H1 (cell line): ENCODE data around the gene ATG2B. TPM values are rescaled to one million over a fixed set of nuclear protein-coding genes. Genes with fewer than 3 reads are reported as not detected.

ENCODE experiments used
- CTCF ChIA-PET: fragments of 300-600 bp; sonication (Branson Sonifier 250); formaldehyde crosslinking; loops from one replicate; lab custom pipeline; 2021; ENCODE audit not compliant: partially characterized antibody; lab: Charles Lee
- POLR2A ChIA-PET: fragments of 300-600 bp; sonication (Branson Sonifier 250); formaldehyde crosslinking; loops from one replicate; lab custom pipeline; 2021; ENCODE audit warnings: inconsistent platforms; ENCODE audit not compliant: partially characterized antibody; lab: Charles Lee
- DNase-seq, 2 experiments: peaks; one replicate each; pipeline versions ENCODE4 v3.0.0 to v3.0.0-alpha.2; 2010 to 2022; ENCODE audit warnings: low spot score in 2 of 2, low read depth in 1 of 2, mixed read lengths in 1 of 2
- FAIRE-seq: peaks from 2 replicates; lab custom pipeline; 2011; peaks lifted over from hg19 to GRCh38; lab: Jason Lieb, UNC
- H2AFZ ChIP-seq: 2 replicates; pipeline ENCODE4 v1.8.1; 2012; ENCODE audit warnings: low read length, inconsistent platforms
- H2AK5ac ChIP-seq: 2 replicates; pipeline ENCODE4 v1.6.1; 2013; ENCODE audit warnings: low read depth, low read length
- H2BK120ac ChIP-seq: replicated peaks from 2 replicates; pipeline ENCODE3; 2013; ENCODE audit warnings: low read depth, low read length, inconsistent platforms
- H2BK12ac ChIP-seq: 2 replicates; pipeline ENCODE4 v1.6.1; 2013; ENCODE audit warnings: low read depth, low read length
- H2BK15ac ChIP-seq: 2 replicates; pipeline ENCODE4 v1.6.1; 2013; ENCODE audit warnings: low read length
- H2BK20ac ChIP-seq: 2 replicates; pipeline ENCODE4 v1.6.1; 2013; ENCODE audit warnings: low read length
- H2BK5ac ChIP-seq: 2 replicates; pipeline ENCODE4 v1.6.1; 2013; ENCODE audit warnings: low read depth, low read length
- H3K14ac ChIP-seq: 2 replicates; pipeline ENCODE4 v1.6.1; 2013; ENCODE audit warnings: inconsistent platforms; ENCODE audit not compliant: insufficient read length
- H3K18ac ChIP-seq: 2 replicates; pipeline ENCODE4 v1.6.1; 2013; ENCODE audit warnings: low read length; ENCODE audit errors: extremely low read depth
- H3K23ac ChIP-seq: 2 replicates; pipeline ENCODE4 v1.6.1; 2013; ENCODE audit warnings: inconsistent platforms; ENCODE audit not compliant: insufficient read length
- H3K23me2 ChIP-seq: 2 replicates; pipeline ENCODE4 v1.6.1; 2013; ENCODE audit warnings: low read depth, low read length
- H3K27ac ChIP-seq: 2 replicates; pipeline ENCODE4 v1.6.1; 2011; ENCODE audit warnings: low read depth, low read length, inconsistent platforms
- H3K27me3 ChIP-seq, 4 experiments: replicated peaks in 1 of 4; 1 replicate in 1 of 4; 2 replicates in 3 of 4; pipeline versions ENCODE4 v1.6.1 to v1.8.1; 2011 to 2013; ENCODE audit warnings: low read length in 3 of 4, mild to moderate bottlenecking in 3 of 4, inconsistent platforms in 2 of 4, mixed read lengths in 2 of 4, moderate library complexity in 1 of 4; ENCODE audit not compliant: control insufficient read depth in 3 of 4, insufficient read depth in 3 of 4; ENCODE audit errors: extremely low read depth in 1 of 4
- H3K36me3 ChIP-seq, 4 experiments: 2 replicates each; pipeline versions ENCODE4 v1.6.1 to v1.8.1; 2011 to 2013; ENCODE audit warnings: mild to moderate bottlenecking in 4 of 4, low read length in 3 of 4, moderate library complexity in 2 of 4, control low read depth in 1 of 4, inconsistent platforms in 1 of 4; ENCODE audit not compliant: insufficient read depth in 4 of 4, control insufficient read depth in 2 of 4
- H3K4ac ChIP-seq: replicated peaks from 2 replicates; pipeline ENCODE3; 2013; ENCODE audit warnings: low read length, low read depth, mixed read lengths, inconsistent platforms; ENCODE audit not compliant: insufficient read length
- H3K4me1 ChIP-seq, 4 experiments: replicated peaks in 1 of 4; 1 replicate in 1 of 4; 2 replicates in 3 of 4; pipeline versions ENCODE4 v1.6.1 to v1.8.1; 2011 to 2013; ENCODE audit warnings: low read length in 3 of 4, inconsistent platforms in 2 of 4, mixed read lengths in 1 of 4; ENCODE audit not compliant: insufficient read depth in 4 of 4, control insufficient read depth in 3 of 4
- H3K4me2 ChIP-seq, 2 experiments: 2 replicates each; pipeline versions ENCODE4 v1.6.1 to v1.8.1; 2011 to 2013; ENCODE audit warnings: low read depth in 2 of 2, low read length in 2 of 2, control low read depth in 1 of 2, inconsistent platforms in 1 of 2, mild to moderate bottlenecking in 1 of 2; ENCODE audit not compliant: insufficient read depth in 1 of 2
- H3K4me3 ChIP-seq, 4 experiments: fragments of 200-600, 300-600 bp in 1 of 4; sonication (generic), shearing (Covaris generic), sonication (Bioruptor Twin) in 1 of 4; 2 replicates each; pipeline versions ENCODE4 v1.5.1 to v1.8.1; 2011 to 2016; ENCODE audit warnings: low read length in 4 of 4, low read depth in 3 of 4, control low read depth in 2 of 4, inconsistent platforms in 2 of 4, mild to moderate bottlenecking in 2 of 4, mixed read lengths in 1 of 4, moderate library complexity in 1 of 4; ENCODE audit not compliant: insufficient read depth in 2 of 4; ENCODE audit errors: extremely low read depth in 1 of 4
- H3K56ac ChIP-seq: replicated peaks from 2 replicates; pipeline ENCODE3; 2013; ENCODE audit warnings: low read depth, mild to moderate bottlenecking, mixed read lengths, low read length, inconsistent platforms; ENCODE audit not compliant: insufficient read length
- H3K79me1 ChIP-seq: 2 replicates; pipeline ENCODE4 v1.6.1; 2013; ENCODE audit warnings: low read depth, low read length, control low read depth
- H3K79me2 ChIP-seq, 2 experiments: 2 replicates each; pipeline versions ENCODE4 v1.6.1 to v1.8.1; 2012 to 2013; ENCODE audit warnings: low read length in 2 of 2, mild to moderate bottlenecking in 2 of 2, inconsistent platforms in 1 of 2; ENCODE audit not compliant: insufficient read depth in 2 of 2, control insufficient read depth in 1 of 2
- H3K9ac ChIP-seq, 4 experiments: replicated peaks in 1 of 4; 1 replicate in 1 of 4; 2 replicates in 3 of 4; pipeline versions ENCODE4 v1.6.1 to v1.8.1; 2011 to 2013; ENCODE audit warnings: low read depth in 3 of 4, low read length in 3 of 4, control low read depth in 2 of 4, mild to moderate bottlenecking in 2 of 4, moderate library complexity in 2 of 4, inconsistent platforms in 1 of 4; ENCODE audit errors: extremely low read depth in 1 of 4
- H3K9me3 ChIP-seq, 2 experiments: 2 replicates each; pipeline versions ENCODE4 v1.6.1 to v1.8.1; 2012 to 2013; ENCODE audit warnings: mild to moderate bottlenecking in 2 of 2, moderate library complexity in 2 of 2, control low read depth in 1 of 2, inconsistent platforms in 1 of 2, low read depth in 1 of 2, low read length in 1 of 2, mixed read lengths in 1 of 2; ENCODE audit not compliant: insufficient read depth in 2 of 2
- H4K20me1 ChIP-seq, 2 experiments: replicated peaks in 1 of 2; 2 replicates each; pipeline versions ENCODE3 to v1.8.1; 2011 to 2013; ENCODE audit warnings: inconsistent platforms in 2 of 2, low read length in 2 of 2, mild to moderate bottlenecking in 1 of 2; ENCODE audit not compliant: insufficient read depth in 2 of 2, control insufficient read depth in 1 of 2
- H4K5ac ChIP-seq: 2 replicates; pipeline ENCODE4 v1.6.1; 2013; ENCODE audit warnings: low read length, low read depth, mixed read lengths, inconsistent platforms; ENCODE audit not compliant: insufficient read length
- H4K8ac ChIP-seq: 2 replicates; pipeline ENCODE4 v1.8.0; 2013; ENCODE audit warnings: mild to moderate bottlenecking, moderate library complexity, low read length, inconsistent platforms; ENCODE audit not compliant: insufficient read depth; ENCODE audit errors: extremely low read depth
- H4K91ac ChIP-seq: replicated peaks from 2 replicates; pipeline ENCODE3; 2013; ENCODE audit warnings: low read length, mixed read lengths, inconsistent platforms; ENCODE audit not compliant: insufficient read length
- ASH2L ChIP-seq: fragments of 200-600, 300-600 bp; sonication (generic); IDR thresholded peaks from one replicate; pipeline ENCODE4 v1.7.1; 2017; ENCODE audit warnings: low read length
- BRCA1 ChIP-seq: IDR thresholded peaks from 2 replicates; pipeline ENCODE4 v1.6.1; 2012; ENCODE audit warnings: low read depth, low read length, improper control_type of control experiment
- CBX5 ChIP-seq: fragments of 300-800, 300-1000 bp; sonication (generic); IDR thresholded peaks from 2 replicates; pipeline ENCODE4 v1.7.1; 2016; ENCODE audit warnings: antibody characterized with exemption, low read length, low read depth
- JUN ChIP-seq: IDR thresholded peaks from 2 replicates; pipeline ENCODE4 v1.6.1; 2011; ENCODE audit warnings: low read depth, mild to moderate bottlenecking, improper control_type of control experiment, low read length
- JUND ChIP-seq: IDR thresholded peaks from 2 replicates; pipeline ENCODE4 v1.6.1; 2011; ENCODE audit warnings: mild to moderate bottlenecking, improper control_type of control experiment, low read length
- MAFK ChIP-seq: IDR thresholded peaks from 2 replicates; pipeline ENCODE4 v1.6.1; 2012; ENCODE audit warnings: low read depth, mild to moderate bottlenecking, improper control_type of control experiment, low read length
- POLR2A ChIP-seq, 2 experiments: IDR thresholded peaks; 1 replicate in 1 of 2; 2 replicates in 1 of 2; pipeline ENCODE4 v1.6.1; 2011; ENCODE audit warnings: low read depth in 2 of 2, low read length in 2 of 2, mild to moderate bottlenecking in 2 of 2; ENCODE audit errors: control extremely low read depth in 1 of 2
- RNF2 ChIP-seq: fragments of 200-900, 300-1000 bp; sonication (generic); IDR thresholded peaks from 2 replicates; pipeline ENCODE4 v1.7.1; 2016; ENCODE audit warnings: borderline replicate concordance, low read depth, mild to moderate bottlenecking, antibody characterized with exemption, low read length; ENCODE audit not compliant: poor library complexity, severe bottlenecking; ENCODE audit errors: missing control alignments
- SAP30 ChIP-seq: fragments of 300-600 bp; sonication (generic); IDR thresholded peaks from 2 replicates; pipeline ENCODE4 v1.7.1; 2012; ENCODE audit warnings: low read length, moderate library complexity, mild to moderate bottlenecking, inconsistent platforms; ENCODE audit not compliant: insufficient read depth, insufficient replicate concordance
- SP4 ChIP-seq: IDR thresholded peaks from 2 replicates; pipeline ENCODE4 v1.6.1; 2012; ENCODE audit warnings: low read length, inconsistent platforms
- ZNF274 ChIP-seq: IDR thresholded peaks from 2 replicates; pipeline ENCODE4 v1.7.0; 2012; ENCODE audit warnings: low read length, borderline replicate concordance; ENCODE audit errors: extremely low read depth
- WGBS, 2 experiments: shearing (Covaris generic) in 1 of 2; methylation state at CpG; one replicate each; pipeline versions ENCODE4 v1.1.6 to v1.1.7; 2013 to 2015; ENCODE audit warnings: low lambda C conversion rate in 2 of 2, mixed read lengths in 2 of 2, inconsistent platforms in 1 of 2, low coverage in 1 of 2, missing lambda C conversion rate in 1 of 2; ENCODE audit not compliant: insufficient replicate concordance in 2 of 2, insufficient coverage in 1 of 2, insufficient read length in 1 of 2; ENCODE audit errors: extremely low coverage in 1 of 2, missing lambda C conversion rate in 1 of 2; 5-methylcytosine and 5-hydroxymethylcytosine counted together
- polyA plus RNA-seq, 7 experiments: library from polyadenylated mRNA; depleted of rRNA in 3 of 7; stranded (reverse) in 5 of 7; unstranded in 2 of 7; fragments of >200 nt in 5 of 7; fragments of 200-250 nt in 2 of 7; gene quantifications; 1 replicate in 5 of 7; 2 replicates in 1 of 7; 4 replicates in 1 of 7; pipeline versions ENCODE4 v1.2.1 to v1.2.3, GENCODE V29; 2011 to 2013; ENCODE audit warnings: missing spikeins in 2 of 7, mixed read lengths in 2 of 7
- total RNA-seq: library from RNA; stranded (reverse); fragmentation: NEBNext Ultra II Directional; extraction: Animal tissue kit (Norgen Biotek cat#: 25700); gene quantifications from 2 replicates; pipeline ENCODE4 v1.2.1, GENCODE V29; 2021

The ATG2B gene
- total and polyA plus RNA-seq, 2 of the 8 experiments (the other 6 are each of a cell fraction or from before 2014, with no cell fraction given) = 4.6 to 14.4 TPM

- H3K4me3 ChIP-seq = peak overlapping the region; percentile 73 to 84 (median 84)
- peak overlapping the region; percentile 64 to 82 (median 72) for H3K9ac ChIP-seq
- no peak overlapping the region for H2BK12ac ChIP-seq
- no peak overlapping the region for H2BK5ac ChIP-seq
- 2% methylated on average over 49 of the region's 79 CpGs; no CpG with 5 or more reads in 1 of the 2 experiments for WGBS, 2 experiments
- 0 out of 2 replicates have a peak overlapping the region, but pooled peaks have one; percentile 17 for H3K27ac ChIP-seq
- FAIRE-seq (no peak), DNase-seq (peak; percentile 86 to 100)
- H3K23ac ChIP-seq = no peak overlapping the region
- H3K79me1 ChIP-seq = no peaks in the 10 kb centered on the region; the same call in 1 of the 2 replicates
- H3K4me2 ChIP-seq = peak overlapping the region; percentile 93 to 100
- no peak overlapping the region for H2AK5ac ChIP-seq
- H3K18ac ChIP-seq = peak overlapping the region; percentile 78
- no peak overlapping the region for H3K14ac ChIP-seq
- no peak overlapping the region for H2BK15ac ChIP-seq
- no peak overlapping the region for H4K91ac ChIP-seq
- H4K20me1 ChIP-seq = no peaks in the 10 kb centered on the region
- peak overlapping the region; percentile 85; the same call in 1 of the 2 replicates for H4K8ac ChIP-seq
- H3K56ac ChIP-seq = no peak overlapping the region
- no peaks in the 10 kb centered on the region for H3K9me3 ChIP-seq
- peaks cover 0 to 4% (median 0%) of the 10 kb centered on the region in 4 experiments; a peak in 2 of 7 replicates for H3K4me1 ChIP-seq
- CTCF ChIA-PET = interaction anchor here (1.0 to 1.4 kb wide), 2 partner anchors 8 to 17 kb away, joined by 3 read pairs; no protein-coding TSS in a partner anchor
- no peak overlapping the region for H2BK120ac ChIP-seq
- H2AFZ ChIP-seq = peak overlapping the region; percentile 98
- H3K27me3 ChIP-seq = peaks cover 0 to 10% (median 7%) of the 10 kb centered on the region in 4 experiments; a peak in 5 of 7 replicates
- H4K5ac ChIP-seq = no peak overlapping the region
- peaks cover 0 to 5% (median 0%) of the 10 kb centered on the region in 4 experiments; a peak in 1 of 8 replicates for H3K36me3 ChIP-seq
- no peak overlapping the region for H3K4ac ChIP-seq
- no peak overlapping the region for H2BK20ac ChIP-seq
- POLR2A ChIA-PET = interaction anchor here (1.0 to 2.0 kb wide), 7 partner anchors 11 to 115 kb away, joined by 3 to 18 read pairs (median 4); no protein-coding TSS in a partner anchor
- peaks cover 12% of the 10 kb centered on the region; the same call in 1 of the 2 replicates for H3K23me2 ChIP-seq
- no peaks in the 10 kb centered on the region for H3K79me2 ChIP-seq
- no peak for TF ChIP-seq JUND
- TF ChIP-seq ZNF274 = no peak
- no peak for TF ChIP-seq ASH2L
- no peak for TF ChIP-seq JUN
- TF ChIP-seq MAFK = no peak
- no peak for TF ChIP-seq RNF2
- TF ChIP-seq POLR2A (IDR thresholded peaks at IDR 0.05; ENCODE audit: control extremely low read depth in 1 of 2, low read depth in 2 of 2, low read length in 2 of 2) = peak; percentile 78 to 79
- no peak for TF ChIP-seq SAP30
- no peak for TF ChIP-seq BRCA1
- TF ChIP-seq CBX5 = no peak
- no peak for TF ChIP-seq SP4
Observed at GRCh38 chr14:96391293-96392118, 28.4 kb upstream of the ATG2B start.
